Trophoblast cell (in vitro differentiated cells and primary cell): ENCODE data around the gene PKD2.

ENCODE experiments used
- DNase-seq, 2 donors: peaks; one replicate each; pipeline ENCODE4 v3.0.0-alpha.2; 2016
- H2AFZ ChIP-seq: 2 replicates; pipeline ENCODE4 v1.6.1; 2013; ENCODE audit warnings: low read length, moderate library complexity, mild to moderate bottlenecking; ENCODE audit not compliant: insufficient read depth, poor library complexity
- H2AK5ac ChIP-seq: 2 replicates; pipeline ENCODE4 v1.6.1; 2013; ENCODE audit warnings: mild to moderate bottlenecking, low read length
- H2BK120ac ChIP-seq: 2 replicates; pipeline ENCODE4 v1.6.1; 2013; ENCODE audit warnings: low read length, mild to moderate bottlenecking, moderate library complexity; ENCODE audit not compliant: insufficient read depth, poor library complexity
- H2BK12ac ChIP-seq: 2 replicates; pipeline ENCODE4 v1.6.1; 2013; ENCODE audit warnings: mild to moderate bottlenecking, low read length, moderate library complexity
- H2BK5ac ChIP-seq: 2 replicates; pipeline ENCODE4 v1.6.1; 2013; ENCODE audit warnings: low read length, low read depth, moderate library complexity, mild to moderate bottlenecking; ENCODE audit not compliant: poor library complexity
- H3K14ac ChIP-seq: 2 replicates; pipeline ENCODE4 v1.6.1; 2013; ENCODE audit warnings: mild to moderate bottlenecking, low read length
- H3K18ac ChIP-seq: 2 replicates; pipeline ENCODE4 v1.6.1; 2013; ENCODE audit warnings: mild to moderate bottlenecking, low read length
- H3K23ac ChIP-seq: 2 replicates; pipeline ENCODE4 v1.6.1; 2013; ENCODE audit warnings: low read length
- H3K27ac ChIP-seq: 2 replicates; pipeline ENCODE4 v1.5.1; 2013; ENCODE audit warnings: low read depth, mild to moderate bottlenecking, inconsistent platforms, low read length, moderate library complexity
- H3K27me3 ChIP-seq: 2 replicates; pipeline ENCODE4 v1.6.1; 2013; ENCODE audit warnings: inconsistent platforms, mild to moderate bottlenecking, low read length, moderate library complexity; ENCODE audit not compliant: insufficient read depth
- H3K36me3 ChIP-seq, 2 experiments: 1 replicate in 1 of 2; 2 replicates in 1 of 2; pipeline ENCODE4 v1.6.1; 2013; ENCODE audit warnings: low read length in 2 of 2, mild to moderate bottlenecking in 2 of 2, moderate library complexity in 1 of 2; ENCODE audit not compliant: insufficient read depth in 2 of 2, control insufficient read depth in 1 of 2
- H3K4ac ChIP-seq: 2 replicates; pipeline ENCODE4 v1.6.1; 2013; ENCODE audit warnings: low read depth, mild to moderate bottlenecking, low read length, moderate library complexity
- H3K4me1 ChIP-seq, 2 experiments: 1 replicate in 1 of 2; 2 replicates in 1 of 2; pipeline ENCODE4 v1.6.1; 2013; ENCODE audit warnings: low read length in 2 of 2, mild to moderate bottlenecking in 2 of 2, moderate library complexity in 1 of 2; ENCODE audit not compliant: insufficient read depth in 2 of 2, control insufficient read depth in 1 of 2
- H3K4me2 ChIP-seq: 2 replicates; pipeline ENCODE4 v1.6.1; 2013; ENCODE audit warnings: inconsistent platforms, mild to moderate bottlenecking, low read length, moderate library complexity
- H3K4me3 ChIP-seq: 2 replicates; pipeline ENCODE4 v1.5.1; 2013; ENCODE audit warnings: mild to moderate bottlenecking, low read depth, low read length, inconsistent platforms
- H3K79me1 ChIP-seq: one replicate; pipeline ENCODE4 v1.6.1; 2013; ENCODE audit warnings: low read length
- H3K79me2 ChIP-seq: 2 replicates; pipeline ENCODE4 v1.6.1; 2013; ENCODE audit warnings: low read length, mild to moderate bottlenecking; ENCODE audit not compliant: control insufficient read depth, insufficient read depth, poor library complexity
- H3K9ac ChIP-seq: 2 replicates; pipeline ENCODE4 v1.6.1; 2013; ENCODE audit warnings: mild to moderate bottlenecking, low read length
- H3K9me3 ChIP-seq: 2 replicates; pipeline ENCODE4 v1.6.1; 2013; ENCODE audit warnings: low read depth, mild to moderate bottlenecking, control low read depth, inconsistent platforms, low read length; ENCODE audit not compliant: insufficient read depth
- H4K12ac ChIP-seq: 2 replicates; pipeline ENCODE4 v1.6.1; 2013; ENCODE audit warnings: low read depth, mild to moderate bottlenecking, low read length, moderate library complexity
- H4K8ac ChIP-seq: 2 replicates; pipeline ENCODE4 v1.6.1; 2013; ENCODE audit warnings: low read depth, mild to moderate bottlenecking, low read length, moderate library complexity
- H4K91ac ChIP-seq: one replicate; pipeline ENCODE4 v1.6.1; 2013; ENCODE audit warnings: low read depth, mild to moderate bottlenecking, low read length, moderate library complexity
- WGBS: extraction: QIAGEN DNeasy Blood & Tissue Kit; methylation state at CpG from one replicate; pipeline ENCODE4 v1.1.7; 2013; ENCODE audit warnings: missing lambda C conversion rate; ENCODE audit not compliant: insufficient read length, insufficient coverage; ENCODE audit errors: extremely low coverage; 5-methylcytosine and 5-hydroxymethylcytosine counted together

The PKD2 gene

DNA sequence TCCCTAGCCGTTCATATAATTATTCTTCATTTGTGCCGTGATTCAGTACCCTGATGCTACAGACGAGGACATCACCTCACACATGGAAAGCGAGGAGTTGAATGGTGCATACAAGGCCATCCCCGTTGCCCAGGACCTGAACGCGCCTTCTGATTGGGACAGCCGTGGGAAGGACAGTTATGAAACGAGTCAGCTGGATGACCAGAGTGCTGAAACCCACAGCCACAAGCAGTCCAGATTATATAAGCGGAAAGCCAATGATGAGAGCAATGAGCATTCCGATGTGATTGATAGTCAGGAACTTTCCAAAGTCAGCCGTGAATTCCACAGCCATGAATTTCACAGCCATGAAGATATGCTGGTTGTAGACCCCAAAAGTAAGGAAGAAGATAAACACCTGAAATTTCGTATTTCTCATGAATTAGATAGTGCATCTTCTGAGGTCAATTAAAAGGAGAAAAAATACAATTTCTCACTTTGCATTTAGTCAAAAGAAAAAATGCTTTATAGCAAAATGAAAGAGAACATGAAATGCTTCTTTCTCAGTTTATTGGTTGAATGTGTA lies 24.9 kb upstream of the PKD2 start:
- H2BK5ac ChIP-seq = no peak overlapping the region
- no CpG with 5 or more reads among the region's 13 CpGs for WGBS

DNA sequence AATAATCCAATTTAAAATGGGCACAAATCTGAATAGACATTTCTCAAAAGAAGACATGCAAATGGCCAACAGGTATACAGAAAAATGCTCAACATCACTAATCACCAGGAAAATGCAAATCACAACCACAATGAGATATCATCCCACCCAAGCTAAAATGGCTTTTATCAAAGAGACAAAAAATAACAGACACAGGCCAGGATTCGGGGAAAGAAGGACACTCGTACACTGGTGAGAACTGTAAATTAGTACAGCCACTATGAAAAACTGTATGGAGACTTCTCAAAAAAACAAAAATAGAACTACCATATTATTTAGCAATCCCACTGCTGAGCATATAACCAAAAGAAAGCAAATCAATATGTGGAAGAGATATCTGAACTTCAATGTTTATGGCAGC lies 23.4 kb upstream of the PKD2 start:
- Histone ChIP-seq H3K79me2 (no peaks in the 10 kb centered on the region), H2BK120ac (no peak overlapping the region), H3K4me1 (no peaks in the 10 kb centered on the region), H3K36me3 (no peaks in the 10 kb centered on the region), H3K23ac (no peak overlapping the region), H3K14ac (no peak overlapping the region), H2BK12ac (no peak overlapping the region), H4K91ac (no peak overlapping the region), H3K9ac (no peak overlapping the region), H2AK5ac (no peak overlapping the region), H3K79me1 (no peaks in the 10 kb centered on the region), H3K4ac (no peak overlapping the region), H4K12ac (no peak overlapping the region), H3K18ac (no peak overlapping the region), H3K27me3 (no peaks in the 10 kb centered on the region), H2AFZ (no peak overlapping the region), H3K27ac (no peak overlapping the region), H3K9me3 (no peaks in the 10 kb centered on the region), H4K8ac (no peak overlapping the region), H3K4me2 (no peak overlapping the region), H2BK5ac (no peak overlapping the region), H3K4me3 (no peak overlapping the region)
- no peak for DNase-seq
- WGBS = no CpG with 5 or more reads among the region's 2 CpGs

More for the DNA sequence above, 24.9 kb upstream of the PKD2 start:
- Histone ChIP-seq H3K27ac (no peak overlapping the region), H3K14ac (no peak overlapping the region), H4K8ac (no peak overlapping the region), H2BK12ac (no peak overlapping the region), H3K4me1 (no peaks in the 10 kb centered on the region), H3K79me2 (no peaks in the 10 kb centered on the region), H2BK120ac (no peak overlapping the region), H3K27me3 (no peaks in the 10 kb centered on the region), H3K23ac (no peak overlapping the region), H3K4ac (no peak overlapping the region), H3K4me2 (no peak overlapping the region), H2AFZ (no peak overlapping the region), H4K12ac (no peak overlapping the region), H3K18ac (no peak overlapping the region), H3K79me1 (no peaks in the 10 kb centered on the region), H2AK5ac (no peak overlapping the region), H3K9me3 (no peaks in the 10 kb centered on the region), H3K36me3 (no peaks in the 10 kb centered on the region), H3K9ac (no peak overlapping the region), H4K91ac (no peak overlapping the region), H3K4me3 (no peak overlapping the region)
- DNase-seq = no peak

DNA sequence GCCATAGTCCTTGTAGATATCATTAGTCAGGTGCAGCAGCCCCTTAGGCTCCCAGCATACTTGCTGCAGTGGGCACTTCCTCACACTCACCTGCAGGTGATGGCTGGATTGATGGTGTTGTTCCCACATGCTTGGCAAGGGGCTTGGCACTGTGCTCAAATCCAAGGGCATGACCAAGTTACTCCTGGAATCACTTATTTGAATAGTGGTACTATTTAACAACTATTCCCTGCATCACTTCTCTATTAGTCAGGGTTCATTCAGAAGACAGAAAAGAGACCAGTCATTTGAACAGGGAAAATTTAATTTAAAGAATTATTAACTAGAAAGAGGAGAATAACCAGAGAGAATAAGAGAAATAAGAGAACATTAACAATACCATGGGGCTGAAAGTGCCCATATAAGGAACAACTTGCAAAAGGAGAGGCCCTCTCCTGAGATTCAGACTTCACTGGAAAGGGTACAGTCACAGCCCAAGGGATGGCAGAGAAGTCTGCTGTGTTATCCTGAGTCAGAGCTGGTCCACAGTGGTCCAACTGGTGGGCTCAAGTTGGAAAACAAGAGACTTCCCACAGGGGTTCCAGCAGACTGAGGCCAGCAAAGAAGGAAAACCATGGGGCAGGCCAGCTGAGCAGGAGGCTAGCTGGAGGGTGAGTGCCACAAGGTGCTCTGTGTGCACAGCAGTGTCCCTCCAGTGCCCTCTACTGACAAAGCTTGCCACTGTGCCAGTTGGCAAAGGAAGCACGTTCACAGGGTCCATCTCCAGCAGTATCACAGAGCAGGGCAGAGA lies 22.1 kb upstream of the PKD2 start:
- Histone ChIP-seq H3K36me3 (no peaks in the 10 kb centered on the region), H2BK5ac (no peak overlapping the region)

DNA sequence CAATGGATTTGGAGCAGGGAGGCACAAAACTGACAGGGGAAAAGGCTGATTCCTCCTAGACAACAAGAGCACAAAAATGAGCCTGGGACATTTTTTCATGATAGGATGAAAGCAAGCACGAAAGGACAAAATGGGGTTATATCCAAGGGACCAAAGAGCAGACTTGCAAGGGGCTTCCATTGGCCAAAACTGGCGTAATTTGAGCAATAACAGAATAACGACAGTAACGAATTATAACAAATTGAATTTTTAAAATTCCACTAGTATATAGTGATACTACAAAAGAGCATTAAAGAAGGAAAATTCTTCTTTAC lies 21.6 kb upstream of the PKD2 start:
- Histone ChIP-seq H2BK120ac (no peak overlapping the region), H3K9me3 (no peaks in the 10 kb centered on the region), H2BK12ac (no peak overlapping the region), H4K12ac (no peak overlapping the region), H3K18ac (no peak overlapping the region), H3K9ac (no peak overlapping the region), H4K8ac (no peak overlapping the region), H3K79me1 (no peaks in the 10 kb centered on the region), H3K14ac (no peak overlapping the region), H3K4me2 (no peak overlapping the region), H3K23ac (no peak overlapping the region), H3K79me2 (no peaks in the 10 kb centered on the region), H3K4ac (no peak overlapping the region), H2AK5ac (no peak overlapping the region), H3K27ac (no peak overlapping the region), H3K27me3 (no peaks in the 10 kb centered on the region), H4K91ac (no peak overlapping the region), H3K4me3 (no peak overlapping the region), H2BK5ac (no peak overlapping the region), H2AFZ (no peak overlapping the region), H3K36me3 (no peaks in the 10 kb centered on the region), H3K4me1 (no peaks in the 10 kb centered on the region)
- no peak for DNase-seq
- WGBS = no CpG with 5 or more reads among the region's 4 CpGs

More for the DNA sequence above, 22.1 kb upstream of the PKD2 start:
- H4K12ac ChIP-seq = no peak overlapping the region
- H2BK120ac ChIP-seq = no peak overlapping the region
- no peak overlapping the region for H3K4me3 ChIP-seq
- H3K79me1 ChIP-seq = no peaks in the 10 kb centered on the region
- H2AFZ ChIP-seq = no peak overlapping the region
- H3K79me2 ChIP-seq = no peaks in the 10 kb centered on the region
- no peak overlapping the region for H3K9ac ChIP-seq
- no CpG with 5 or more reads among the region's 1 CpG for WGBS
- no peak overlapping the region for H4K91ac ChIP-seq
- H4K8ac ChIP-seq = no peak overlapping the region
- H3K14ac ChIP-seq = no peak overlapping the region
- no peak overlapping the region for H2AK5ac ChIP-seq
- no peak overlapping the region for H3K4ac ChIP-seq
- H2BK12ac ChIP-seq = no peak overlapping the region
- H3K4me1 ChIP-seq = no peaks in the 10 kb centered on the region
- no peak overlapping the region for H3K18ac ChIP-seq
- no peak overlapping the region for H3K27ac ChIP-seq
- no peak overlapping the region for H3K23ac ChIP-seq
- H3K4me2 ChIP-seq = no peak overlapping the region
- no peaks in the 10 kb centered on the region for H3K27me3 ChIP-seq
- no peaks in the 10 kb centered on the region for H3K9me3 ChIP-seq
- DNase-seq = peak in 1 of 2 donors; percentile 29
